Keratinocyte (primary cell): Measurements from ENCODE around the gene HSD17B2. TPM values are rescaled to one million over a fixed set of nuclear protein-coding genes. Genes with fewer than 3 reads are reported as not detected.

Experiments
- DNase-seq: peaks from one replicate; pipeline ENCODE4 v3.0.0-alpha.2; 2011; ENCODE audit warnings: low read depth, missing footprints, low spot score
- FAIRE-seq: peaks from 2 replicates; lab custom pipeline; 2011; peaks lifted over from hg19 to GRCh38; lab: Jason Lieb, UNC
- H2AFZ ChIP-seq: 2 replicates; pipeline ENCODE4 v1.6.0; 2012; ENCODE audit warnings: low read length, control low read depth, inconsistent platforms; ENCODE audit not compliant: control insufficient read depth
- H3K27ac ChIP-seq: 2 replicates; pipeline ENCODE4 v1.5.1; 2011; ENCODE audit warnings: low read length; ENCODE audit not compliant: control insufficient read depth, insufficient read depth
- H3K27me3 ChIP-seq: 3 replicates; pipeline ENCODE4 v1.6.0; 2011; ENCODE audit warnings: low read length; ENCODE audit not compliant: control insufficient read depth, insufficient read depth; ENCODE audit errors: extremely low read depth
- H3K36me3 ChIP-seq, 2 experiments: 2 replicates in 1 of 2; 3 replicates in 1 of 2; pipeline ENCODE4 v1.5.1; 2011; ENCODE audit warnings: low read length in 2 of 2, mild to moderate bottlenecking in 1 of 2; ENCODE audit not compliant: control insufficient read depth in 2 of 2, insufficient read depth in 2 of 2; ENCODE audit errors: extremely low read depth in 1 of 2
- H3K4me1 ChIP-seq: 3 replicates; pipeline ENCODE4 v1.5.1; 2011; ENCODE audit warnings: low read length; ENCODE audit not compliant: control insufficient read depth, insufficient read depth; ENCODE audit errors: extremely low read depth
- H3K4me2 ChIP-seq: 3 replicates; pipeline ENCODE4 v1.6.0; 2011; ENCODE audit warnings: low read depth, low read length; ENCODE audit not compliant: control insufficient read depth, insufficient read depth; ENCODE audit errors: extremely low read depth
- H3K4me3 ChIP-seq, 3 experiments: fragments of 200-600 bp in 1 of 3; sonication (generic) in 1 of 3; 2 replicates in 2 of 3; 3 replicates in 1 of 3; pipeline ENCODE4 v1.5.1; 2011 to 2016; ENCODE audit warnings: low read length in 3 of 3, mild to moderate bottlenecking in 3 of 3, control low read depth in 2 of 3, inconsistent platforms in 1 of 3, low read depth in 1 of 3, mixed read lengths in 1 of 3, mixed run types in 1 of 3, moderate library complexity in 1 of 3; ENCODE audit not compliant: control insufficient read depth in 2 of 3, insufficient read depth in 2 of 3; ENCODE audit errors: extremely low read depth in 1 of 3
- H3K79me2 ChIP-seq: 2 replicates; pipeline ENCODE4 v1.6.0; 2012; ENCODE audit warnings: low read length; ENCODE audit not compliant: control insufficient read depth, insufficient read depth
- H3K9ac ChIP-seq: 3 replicates; pipeline ENCODE4 v1.6.0; 2011; ENCODE audit warnings: low read length; ENCODE audit not compliant: control insufficient read depth, insufficient read depth; ENCODE audit errors: extremely low read depth
- H3K9me1 ChIP-seq: 3 replicates; pipeline ENCODE4 v1.6.0; 2011; ENCODE audit warnings: low read length; ENCODE audit not compliant: control insufficient read depth, insufficient read depth; ENCODE audit errors: extremely low read depth
- H3K9me3 ChIP-seq: 2 replicates; pipeline ENCODE4 v1.5.1; 2012; ENCODE audit warnings: low read depth, low read length; ENCODE audit not compliant: control insufficient read depth
- H4K20me1 ChIP-seq: 3 replicates; pipeline ENCODE4 v1.6.0; 2011; ENCODE audit warnings: low read length; ENCODE audit not compliant: control insufficient read depth, insufficient read depth; ENCODE audit errors: extremely low read depth
- CTCF ChIP-seq, 3 experiments: IDR thresholded peaks in 1 of 3; conservative IDR thresholded peaks in 1 of 3; optimal IDR thresholded peaks in 1 of 3; 2 replicates in 2 of 3; 3 replicates in 1 of 3; pipeline versions ENCODE3 to v1.5.1; 2011; ENCODE audit warnings: low read length in 3 of 3, mild to moderate bottlenecking in 3 of 3, moderate library complexity in 2 of 3, control low read depth in 1 of 3, inconsistent platforms in 1 of 3; ENCODE audit not compliant: insufficient read depth in 2 of 3; ENCODE audit errors: extremely low read depth in 1 of 3
- EZH2 ChIP-seq: IDR thresholded peaks from one replicate; pipeline ENCODE4 v1.6.1; 2012; ENCODE audit warnings: inconsistent platforms, mild to moderate bottlenecking, low read length, moderate library complexity
- dilution Hi-C: fragments of 300-500 bp; cut with MboI; formaldehyde crosslinking; loops from one replicate; pipeline ENCODE4 v1.7.0; 2020; ENCODE audit warnings: low sequenced_read_pairs; ENCODE audit not compliant: extremely low pct_ligation_motif_present
- polyA plus RNA-seq, 5 experiments: library from polyadenylated mRNA; depleted of rRNA in 3 of 5; stranded (reverse) in 3 of 5; stranded (forward) in 1 of 5; unstranded in 1 of 5; fragments of >200 nt; gene quantifications; 1 replicate in 1 of 5; 2 replicates in 3 of 5; 3 replicates in 1 of 5; pipeline versions ENCODE4 v1.2.1 to v1.2.3, GENCODE V29; 2011 to 2012; ENCODE audit warnings: missing spikeins in 2 of 5, low read depth in 1 of 5, low replicate concordance in 1 of 5

HSD17B2 gene
- polyA plus RNA-seq, 1 donor (not counting 4 experiments of a cell fraction or from before 2014, with no cell fraction given): 3.1 TPM

DNA sequence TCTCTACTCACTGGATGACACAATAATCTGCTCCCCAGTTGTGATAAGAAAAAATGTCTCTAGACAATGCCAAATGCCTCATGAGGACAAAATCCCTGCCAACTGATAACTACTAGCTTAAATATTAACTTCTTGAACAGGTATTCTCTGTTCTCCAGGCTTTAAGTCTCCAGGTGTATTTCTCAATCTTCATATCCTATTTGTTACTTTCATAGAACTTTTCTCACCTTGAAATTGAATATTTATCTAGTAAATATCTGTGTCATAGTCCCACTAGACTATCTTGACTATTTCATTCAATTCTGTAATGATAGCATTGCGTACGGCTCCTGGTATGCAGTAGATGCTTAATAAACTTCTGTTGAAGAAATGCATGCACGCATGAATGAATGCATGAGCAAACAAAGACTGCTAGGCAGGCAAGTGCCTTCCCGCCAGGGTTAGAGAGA, 15.9 kb downstream of the HSD17B2 start:
- dilution Hi-C loops: no loop called here
- DNase-seq (no peak), FAIRE-seq (no peak)
- Histone ChIP-seq H3K4me3 (no peak overlapping the region), H3K27me3 (no peaks in the 10 kb centered on the region), H3K9ac (no peak overlapping the region), H3K9me1 (no peaks in the 10 kb centered on the region), H3K79me2 (no peaks in the 10 kb centered on the region), H3K9me3 (no peaks in the 10 kb centered on the region), H3K36me3 (no peaks in the 10 kb centered on the region), H2AFZ (no peak overlapping the region), H3K4me2 (no peak overlapping the region), H3K27ac (no peak overlapping the region), H4K20me1 (no peaks in the 10 kb centered on the region), H3K4me1 (peaks cover 8% of the 10 kb centered on the region)
- TF ChIP-seq EZH2: no peak
- TF ChIP-seq CTCF (optimal IDR thresholded peaks at IDR 0.05 in 1 of 3, IDR thresholded peaks at IDR 0.05 in 1 of 3, conservative IDR thresholded peaks at IDR 0.05 in 1 of 3; ENCODE audit: extremely low read depth in 1 of 3, insufficient read depth in 2 of 3, low read length in 3 of 3): no peak

DNA sequence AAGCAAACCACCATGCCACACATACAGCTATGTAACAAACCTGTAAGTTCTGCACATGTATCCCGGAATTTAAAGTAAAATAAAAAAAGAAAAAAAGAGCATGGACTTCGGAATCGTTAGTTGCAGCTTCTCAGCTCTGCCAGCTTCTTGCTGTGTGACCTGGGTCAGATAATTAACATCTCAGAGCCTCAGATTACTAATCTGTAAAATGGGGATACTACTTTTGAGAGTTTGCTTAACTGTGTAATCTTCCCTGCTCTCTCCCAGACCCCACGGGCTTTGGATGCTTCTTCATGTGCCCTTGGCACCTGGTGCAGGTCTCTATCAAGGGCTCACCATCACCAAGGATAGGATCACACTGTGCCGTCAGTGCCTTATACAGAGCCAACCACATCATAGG, 16.6 kb downstream of the HSD17B2 start:
- TF ChIP-seq EZH2 (no peak), CTCF (optimal IDR thresholded peaks at IDR 0.05 in 1 of 3, IDR thresholded peaks at IDR 0.05 in 1 of 3, conservative IDR thresholded peaks at IDR 0.05 in 1 of 3; ENCODE audit: extremely low read depth in 1 of 3, insufficient read depth in 2 of 3, low read length in 3 of 3) (no peak)
- Histone ChIP-seq H3K27ac (no peak overlapping the region), H3K4me1 (peaks cover 15% of the 10 kb centered on the region), H3K9me1 (no peaks in the 10 kb centered on the region), H3K9me3 (no peaks in the 10 kb centered on the region), H3K4me2 (no peak overlapping the region), H2AFZ (no peak overlapping the region), H4K20me1 (no peaks in the 10 kb centered on the region), H3K9ac (no peak overlapping the region), H3K4me3 (no peak overlapping the region), H3K79me2 (no peaks in the 10 kb centered on the region), H3K36me3 (no peaks in the 10 kb centered on the region), H3K27me3 (no peaks in the 10 kb centered on the region)
- DNase-seq (no peak), FAIRE-seq (no peak)
- dilution Hi-C loops: no loop called here
